ENCODE data around the gene MED12L. TPM values are rescaled to one million over a fixed set of nuclear protein-coding genes. Genes with fewer than 3 reads are reported as not detected.
"Not testable (repeated sequence)": the region's sequence is repeated elsewhere in the genome, so short reads cannot be mapped to it uniquely, and the experiment has no call there.

Gene MED12L
- total RNA-seq, 1 donor from 2014 or later = 5.5 TPM

DNA sequence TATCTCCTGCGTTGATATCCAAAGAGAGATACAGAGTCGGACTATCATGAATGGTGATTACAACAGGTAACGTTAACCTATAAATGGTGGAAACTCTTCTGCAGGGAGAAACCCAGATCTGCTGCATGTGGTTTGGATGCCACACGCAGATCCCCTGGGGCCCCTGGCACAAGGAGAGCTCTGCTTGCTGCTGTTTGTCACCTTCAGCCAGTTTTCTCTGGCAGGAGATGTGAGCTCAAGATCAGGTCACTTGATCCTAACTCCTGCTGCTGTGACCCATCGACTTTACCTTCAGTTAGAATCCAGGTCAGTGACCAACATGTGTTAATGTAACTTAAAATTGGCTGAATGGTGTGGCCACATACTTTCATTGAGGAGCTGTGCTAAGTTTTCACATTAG is 141.4 kb downstream of the MED12L start:
- intact Hi-C loops (cut with DNase I) = loop anchor here (1.0 to 10.0 kb wide), 5 partner anchors 56 to 690 kb away; no protein-coding TSS in a partner anchor
- no peak for DNase-seq (ENCODE audit: low spot score)

DNA sequence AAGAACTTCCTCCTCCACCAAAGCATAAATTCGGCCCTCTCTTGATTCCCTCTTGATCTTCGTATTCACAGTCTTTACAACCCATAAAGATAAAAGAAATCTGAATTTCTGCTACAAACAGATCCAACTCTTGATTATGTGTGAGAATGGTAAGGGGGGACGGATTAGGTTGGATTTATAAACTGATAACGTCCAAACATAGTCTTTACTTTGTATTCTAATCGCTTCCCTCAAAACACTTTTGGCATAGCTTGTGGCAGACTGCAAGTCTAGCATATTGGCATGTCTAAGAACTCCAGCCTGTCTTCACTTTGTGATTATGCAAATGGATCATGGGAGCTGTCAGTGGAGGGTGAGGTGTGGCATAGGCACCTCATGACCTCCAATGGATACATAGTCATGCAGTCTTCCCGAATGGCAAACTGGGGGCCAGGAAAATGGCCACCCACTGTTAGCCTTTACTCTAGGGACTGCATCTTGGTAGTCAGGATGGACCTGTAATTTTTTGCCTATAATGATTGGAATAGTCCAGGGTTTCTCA is 141.9 kb downstream of the MED12L start:
- no peak for DNase-seq (ENCODE audit: low spot score)
- intact Hi-C loops (cut with DNase I) = loop anchor here (1.0 to 10.0 kb wide), 5 partner anchors 56 to 690 kb away; no protein-coding TSS in a partner anchor

DNA sequence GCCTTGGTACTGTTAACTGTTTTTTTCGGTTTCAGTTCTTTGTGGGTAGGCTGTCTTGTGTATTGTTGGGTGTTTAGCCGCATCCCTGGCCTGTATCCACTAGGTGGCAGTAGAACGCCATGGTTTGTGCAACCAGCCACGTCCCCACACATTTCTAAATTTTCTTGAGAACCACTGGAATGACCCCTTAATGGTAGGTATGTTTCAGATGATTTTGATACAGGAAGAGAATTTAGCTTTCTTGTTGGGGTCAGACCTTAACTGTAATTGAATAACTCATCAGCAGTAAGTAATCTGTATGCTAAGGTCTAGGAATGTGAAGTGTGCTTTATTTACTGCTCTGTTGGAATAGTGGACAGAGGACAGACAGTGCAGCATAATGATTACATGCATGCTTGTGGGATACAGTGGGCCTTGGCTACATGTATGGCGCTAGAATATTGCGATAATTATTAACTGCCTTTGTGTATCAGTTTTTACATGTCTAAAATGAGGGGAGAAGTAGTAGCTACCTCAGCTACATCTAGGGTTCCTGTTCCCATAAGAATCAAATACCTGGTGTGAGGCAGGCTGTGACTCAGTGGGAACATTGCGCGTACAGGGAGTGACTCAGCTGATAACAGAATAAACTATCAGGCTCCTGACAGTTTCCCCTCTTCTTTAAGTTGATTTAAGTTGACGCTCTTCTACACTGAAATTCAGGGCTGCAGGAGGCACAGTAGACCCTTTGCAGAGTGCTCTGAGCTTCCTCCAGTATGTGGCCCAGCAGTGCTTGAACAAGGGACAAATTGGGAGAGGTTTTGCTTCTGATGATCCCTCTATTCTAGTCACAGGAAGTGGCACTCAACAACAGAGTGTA is 142.6 kb downstream of the MED12L start:
- intact Hi-C loops (cut with DNase I) = loop anchor here (1.0 to 10.0 kb wide), 5 partner anchors 55 to 689 kb away; no protein-coding TSS in a partner anchor
- peak; percentile 89 for DNase-seq (ENCODE audit: low spot score)

DNA sequence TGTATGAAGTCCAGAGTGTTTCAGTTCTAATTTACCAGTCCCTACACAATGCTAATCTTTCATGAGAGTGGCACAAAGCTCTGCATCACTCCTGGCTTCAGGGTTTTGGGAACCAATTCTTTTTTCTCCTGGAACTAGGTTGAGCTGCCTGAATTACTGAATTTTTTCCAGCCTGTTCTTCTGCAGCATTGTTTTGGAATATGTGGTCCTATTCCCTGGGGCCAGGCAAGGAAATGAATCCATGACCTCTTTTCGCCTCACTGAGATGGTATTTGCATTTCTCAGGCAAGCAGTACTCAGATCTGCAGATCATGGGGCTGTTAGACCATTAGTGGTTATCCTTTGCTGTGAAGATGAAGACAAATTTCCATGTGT is 143.2 kb downstream of the MED12L start:
- intact Hi-C loops (cut with DNase I) = loop anchor here (5.0 to 10.0 kb wide), 4 partner anchors 61 to 689 kb away; no protein-coding TSS in a partner anchor
- no peak for DNase-seq (ENCODE audit: low spot score)

DNA sequence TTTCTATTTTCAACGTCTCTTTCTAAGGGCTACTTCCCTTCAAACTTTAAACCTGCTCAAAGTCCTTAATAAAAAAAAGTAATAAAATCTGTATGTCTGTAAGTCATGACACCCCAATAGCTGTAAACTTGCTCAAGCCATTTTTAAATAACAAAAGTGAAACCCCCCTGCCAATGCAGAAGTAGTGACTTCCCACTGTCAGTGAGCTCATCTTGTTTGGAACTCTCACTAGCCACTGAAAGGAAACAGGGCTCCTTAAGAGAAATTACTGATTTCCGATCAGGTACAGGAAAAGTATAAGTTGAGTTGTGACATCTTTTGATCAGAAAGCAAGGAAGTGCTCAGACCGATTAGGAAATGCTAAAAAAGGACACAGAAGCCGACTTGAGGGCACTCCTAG is 145.2 kb downstream of the MED12L start:
- no peak for DNase-seq (ENCODE audit: low spot score)
- intact Hi-C loops (cut with DNase I) = no loop called here

DNA sequence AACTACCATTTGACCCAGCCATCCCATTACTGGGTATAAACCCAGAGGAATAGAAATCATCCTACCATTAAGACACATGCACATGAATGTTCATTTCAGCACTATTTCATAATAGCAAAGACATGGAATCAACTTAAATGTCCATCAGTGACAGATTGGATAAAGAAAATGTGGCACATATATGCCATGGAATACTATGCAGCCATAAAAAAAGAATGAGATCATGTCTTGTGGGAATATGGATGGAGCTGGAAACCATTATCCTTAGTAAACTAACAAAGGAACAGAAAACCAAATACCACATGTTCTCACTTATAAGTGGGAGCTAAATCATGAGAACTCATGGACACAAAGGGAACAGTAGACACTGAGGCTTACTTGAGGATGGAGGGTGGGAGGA is 146.9 kb downstream of the MED12L start:
- intact Hi-C loops (cut with DNase I); DNase-seq (ENCODE audit: low spot score): not testable (repeated sequence)

DNA sequence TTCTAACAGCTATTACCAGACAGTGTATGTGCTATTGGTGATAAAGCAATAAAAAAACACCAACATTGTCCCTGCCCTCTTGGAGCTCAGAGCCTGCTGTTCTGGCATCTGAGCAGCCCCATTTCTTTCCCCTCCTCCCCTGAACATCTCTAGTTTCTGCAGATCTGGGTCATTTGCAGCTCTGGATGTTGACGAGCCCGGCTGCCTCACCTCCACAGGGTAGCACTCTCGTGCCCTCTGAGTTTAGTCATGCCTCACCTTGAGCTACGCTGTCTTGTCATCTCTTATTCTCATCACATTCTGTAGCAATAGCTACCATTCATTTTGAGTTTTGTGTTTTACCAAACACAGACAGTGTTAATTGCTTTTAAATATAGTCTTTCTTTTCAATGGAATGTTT is 147.5 kb downstream of the MED12L start:
- DNase-seq (ENCODE audit: low spot score) = no peak
- intact Hi-C loops (cut with DNase I) = no loop called here

DNA sequence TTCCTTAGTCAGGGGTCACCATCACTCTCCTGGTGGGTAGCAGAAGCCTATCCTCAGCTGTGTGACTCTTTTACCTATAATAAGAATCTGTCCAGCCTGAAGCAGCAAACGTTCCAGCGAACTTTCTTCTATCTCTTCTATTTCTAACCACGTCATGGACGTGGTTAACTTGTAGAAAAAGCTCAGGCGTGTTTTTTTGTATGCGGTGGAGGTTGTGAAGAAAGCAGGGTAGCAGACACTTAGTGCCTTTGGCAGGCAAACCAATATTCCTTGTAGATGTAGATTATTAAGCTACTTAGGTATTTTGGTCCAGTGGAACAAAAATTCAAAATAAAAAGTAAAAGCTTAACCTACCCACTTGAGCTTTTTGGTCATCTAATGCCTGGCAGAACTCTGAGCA is 149.4 kb downstream of the MED12L start:
- no peak for DNase-seq (ENCODE audit: low spot score)
- intact Hi-C loops (cut with DNase I) = no loop called here

DNA sequence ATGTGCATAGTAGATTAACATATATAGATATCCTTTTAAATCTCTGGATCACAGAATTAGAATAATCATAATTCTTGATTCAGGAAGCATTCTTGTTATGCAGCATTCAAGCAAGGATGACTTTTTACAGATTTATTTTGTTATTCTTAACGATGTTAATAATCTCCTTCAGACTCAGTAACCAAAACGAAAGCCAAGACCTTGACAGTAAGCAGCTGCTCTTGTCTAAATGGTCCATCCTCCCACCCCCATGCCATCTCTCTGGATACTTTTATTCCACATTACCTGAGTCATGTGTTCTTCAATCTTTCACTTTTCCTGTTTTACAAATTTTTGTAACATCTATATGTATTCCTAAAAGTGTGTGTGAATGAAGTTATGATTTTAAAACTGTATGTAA is 150.9 kb downstream of the MED12L start:
- intact Hi-C loops (cut with DNase I) = no loop called here
- DNase-seq (ENCODE audit: low spot score) = no peak

DNA sequence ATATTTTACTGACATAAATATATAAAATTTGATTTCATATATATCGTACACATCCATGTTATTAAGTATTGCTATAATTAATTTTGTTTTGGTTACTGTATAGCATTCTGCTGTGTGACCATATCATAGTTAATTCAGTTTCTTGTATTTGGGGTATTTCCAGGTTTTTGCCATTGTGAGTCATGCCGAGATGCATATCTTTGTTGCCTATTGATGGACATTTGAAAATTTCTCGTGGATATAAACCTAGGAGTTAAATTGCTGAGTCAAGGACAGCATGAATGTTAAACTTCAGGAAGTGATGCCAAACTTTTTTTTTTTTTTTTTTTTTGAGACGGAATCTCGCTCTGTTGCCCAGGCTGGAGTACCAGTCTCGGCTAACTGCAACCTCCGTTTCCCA is 151.3 kb downstream of the MED12L start:
- DNase-seq (ENCODE audit: low spot score) = no peak
- intact Hi-C loops (cut with DNase I) = no loop called here

DNA sequence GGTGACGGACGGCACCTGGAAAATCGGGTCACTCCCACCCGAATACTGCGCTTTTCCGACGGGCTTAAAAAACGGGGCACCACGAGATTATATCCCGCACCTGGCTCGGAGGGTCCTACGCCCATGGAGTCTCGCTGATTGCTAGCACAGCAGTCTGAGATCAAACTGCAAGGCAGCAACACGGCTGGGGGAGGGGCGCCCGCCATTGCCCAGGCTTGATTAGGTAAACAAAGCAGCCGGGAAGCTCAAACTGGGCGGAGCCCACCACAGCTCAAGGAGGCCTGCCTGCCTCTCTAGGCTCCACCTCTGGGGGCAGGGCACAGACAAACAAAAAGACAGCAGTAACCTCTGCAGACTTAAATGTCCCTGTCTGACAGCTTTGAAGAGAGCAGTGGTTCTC is 156.5 kb downstream of the MED12L start:
- intact Hi-C loops (cut with DNase I); DNase-seq (ENCODE audit: low spot score): not testable (repeated sequence)

DNA sequence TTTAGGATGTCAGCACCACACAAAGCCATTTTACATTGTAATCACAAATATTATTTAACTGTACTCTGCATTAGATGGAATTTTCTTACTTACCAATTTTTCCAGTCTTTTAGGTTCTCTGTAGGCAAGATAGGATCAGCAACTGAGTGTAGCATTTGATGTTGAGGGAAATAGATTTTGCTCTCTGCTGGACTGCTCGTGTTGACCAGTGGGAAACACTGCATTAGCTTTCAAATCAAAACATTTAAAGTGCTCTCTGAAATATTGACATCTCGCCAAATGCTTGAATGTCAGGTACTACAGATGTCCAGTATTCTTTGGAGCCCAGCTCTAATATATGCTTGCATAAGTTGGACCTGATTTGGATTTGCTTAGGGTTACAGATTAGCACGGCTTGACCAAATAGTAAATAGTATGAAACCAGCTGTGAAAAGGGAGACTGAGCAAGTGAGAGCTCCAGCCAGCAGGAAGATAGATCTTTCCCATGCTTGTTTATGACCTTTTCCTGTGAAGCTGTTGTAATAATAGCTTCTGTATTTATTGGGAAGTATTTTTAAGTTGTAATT is 163.4 kb downstream of the MED12L start:
- DNase-seq (ENCODE audit: low spot score) = no peak
- intact Hi-C loops (cut with DNase I) = no loop called here

DNA sequence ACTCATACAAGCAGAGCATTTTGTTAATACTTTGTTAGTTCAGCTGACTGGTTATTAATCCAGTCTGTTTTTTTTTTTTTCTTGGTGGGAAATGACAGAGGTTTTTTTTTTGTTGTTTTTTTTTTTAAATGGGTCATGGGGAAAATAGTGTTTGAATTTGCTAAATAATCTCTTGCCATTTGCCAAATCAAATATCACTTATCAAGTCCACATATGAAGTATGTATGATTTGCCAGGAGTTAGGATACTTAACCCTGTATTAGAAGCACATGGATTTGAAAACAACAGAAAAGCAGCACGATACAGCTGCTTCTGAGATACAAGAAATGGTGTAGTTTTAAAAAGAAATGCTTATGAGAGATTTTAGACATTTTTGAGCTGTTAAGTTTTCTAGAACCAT is 171.3 kb downstream of the MED12L start:
- intact Hi-C loops (cut with DNase I) = no loop called here
- DNase-seq (ENCODE audit: low spot score) = no peak

DNA sequence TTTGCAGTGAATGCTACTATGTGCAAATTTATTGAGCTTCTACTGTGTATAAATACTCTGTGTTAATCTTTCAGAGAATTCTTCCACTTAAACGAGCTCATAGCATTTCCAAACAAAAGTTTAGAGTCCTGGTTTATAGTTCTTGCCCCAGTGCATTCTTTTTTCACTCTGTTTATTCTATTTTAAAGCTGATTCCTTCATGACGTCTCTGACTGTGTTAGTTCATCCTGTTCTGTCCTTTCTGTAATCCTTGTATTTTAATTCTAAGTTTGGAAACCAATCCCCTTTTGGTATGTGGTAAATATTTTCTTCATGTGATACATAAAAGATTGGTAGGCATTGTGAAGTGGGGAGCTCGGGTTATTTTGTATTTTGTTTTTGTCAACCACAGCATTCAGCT is 174.2 kb downstream of the MED12L start:
- intact Hi-C loops (cut with DNase I) = no loop called here

DNA sequence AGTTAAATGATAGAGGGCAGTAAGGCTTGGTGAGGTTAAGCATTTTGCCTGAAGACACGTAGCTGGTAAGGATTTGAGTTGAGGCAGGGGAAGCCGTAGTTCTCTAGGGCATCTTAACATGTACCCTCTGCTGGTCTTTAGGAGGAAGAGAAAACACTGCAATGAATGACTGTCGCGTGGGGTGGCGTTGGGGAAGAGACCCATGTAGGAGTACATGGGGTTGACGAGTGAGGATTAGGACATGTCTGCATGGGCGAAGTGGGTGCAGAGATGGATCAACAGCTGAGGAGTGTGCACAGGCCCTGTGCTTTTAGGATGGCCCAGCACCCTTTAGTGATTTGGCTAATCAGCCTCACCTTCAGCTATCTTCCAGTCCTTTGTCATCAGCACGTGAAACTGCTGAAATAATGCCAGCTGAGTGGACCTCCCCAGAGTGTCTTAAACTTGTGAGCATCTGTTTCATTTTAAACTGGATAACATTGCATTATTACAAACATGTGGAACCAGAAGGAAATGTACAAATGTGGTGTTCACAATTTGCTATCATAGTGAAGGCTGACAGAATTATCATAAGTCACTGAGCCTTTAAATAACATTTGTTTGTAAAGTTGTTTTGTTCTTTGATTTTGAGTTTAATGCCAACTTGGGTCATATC is 177.5 kb downstream of the MED12L start:
- intact Hi-C loops (cut with DNase I) = no loop called here
- DNase-seq (ENCODE audit: low spot score) = no peak

More for the DNA sequence above, 174.2 kb downstream of the MED12L start:
- no peak for DNase-seq (ENCODE audit: low spot score)

DNA sequence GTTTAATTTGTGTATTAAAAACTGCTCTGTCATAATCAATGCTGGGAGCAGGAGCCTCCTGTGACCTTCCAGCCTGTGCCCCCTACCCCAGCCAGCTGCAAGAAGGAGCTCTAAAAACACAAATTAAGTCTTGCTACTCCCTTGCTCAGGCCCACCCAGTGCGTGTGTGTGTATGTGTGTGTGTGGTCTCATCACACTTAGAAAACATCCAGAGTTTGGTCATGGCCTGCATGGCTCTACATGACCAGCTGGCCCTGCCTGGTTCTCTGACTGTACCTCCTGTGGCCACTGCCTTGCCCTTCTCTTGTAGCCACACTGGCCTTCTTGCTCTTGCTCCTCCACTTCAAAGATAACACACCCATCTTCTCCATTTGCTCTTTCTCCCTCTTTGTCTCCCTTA is 179.1 kb downstream of the MED12L start:
- intact Hi-C loops (cut with DNase I) = no loop called here

DNA sequence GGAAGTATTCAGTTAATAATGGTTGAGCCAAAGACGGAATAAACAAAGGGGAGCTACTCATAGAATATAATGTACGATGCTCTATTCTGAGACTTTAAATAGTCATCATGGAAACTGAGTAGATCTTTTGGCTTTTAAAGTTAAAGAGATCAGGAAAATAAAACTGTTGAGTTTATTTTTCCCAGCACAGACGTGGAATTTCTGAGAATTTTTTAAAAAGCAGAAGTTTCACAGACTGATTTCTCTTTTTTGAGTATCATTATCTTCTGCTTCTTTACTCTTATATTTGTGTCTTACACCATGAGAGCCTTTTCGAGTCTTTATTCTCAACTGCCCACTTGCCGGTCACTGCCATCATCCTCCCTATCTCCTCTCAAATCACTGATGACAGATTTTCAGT is 179.7 kb downstream of the MED12L start:
- intact Hi-C loops (cut with DNase I) = no loop called here
- no peak for DNase-seq (ENCODE audit: low spot score)

More for the DNA sequence above, 179.1 kb downstream of the MED12L start:
- no peak for DNase-seq (ENCODE audit: low spot score)

DNA sequence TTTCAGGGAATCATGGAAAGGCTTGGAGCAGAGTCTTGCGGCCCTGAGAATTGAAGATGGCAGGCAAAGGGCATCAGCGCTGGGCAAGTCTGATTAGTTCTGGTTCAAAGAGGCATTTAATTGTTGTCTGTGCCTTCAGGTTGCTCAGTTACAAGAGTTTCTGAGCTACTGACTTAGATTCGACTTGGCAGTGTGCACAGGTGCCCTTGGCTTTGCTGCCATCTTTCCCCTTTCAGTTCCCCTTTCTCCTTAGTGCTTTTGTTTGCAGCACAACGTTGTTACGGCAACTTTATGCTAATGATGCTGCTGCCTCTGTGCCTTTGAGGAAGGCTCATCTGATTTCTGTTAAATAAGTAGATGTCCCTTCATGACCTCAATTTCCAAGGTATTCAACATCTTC is 180.4 kb downstream of the MED12L start:
- DNase-seq (ENCODE audit: low spot score) = no peak
- intact Hi-C loops (cut with DNase I) = no loop called here

DNA sequence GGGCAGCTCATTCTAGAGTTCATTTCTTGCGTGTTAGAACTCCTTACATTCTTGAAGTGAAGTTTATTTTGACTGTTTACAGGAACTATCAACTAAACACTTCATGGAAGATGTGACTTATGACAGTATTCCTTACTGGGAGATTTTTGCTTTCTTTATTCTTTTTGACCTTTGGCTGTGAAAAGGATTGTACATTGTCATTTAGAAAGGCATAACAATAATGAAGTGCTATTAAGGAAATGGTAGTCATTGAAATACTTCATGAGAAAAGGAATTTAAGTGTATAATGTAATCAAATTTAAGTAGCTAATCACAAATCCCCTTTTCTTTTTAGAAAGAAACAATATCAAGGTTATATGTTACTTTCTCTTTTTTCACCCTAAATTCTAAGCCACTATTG is 181.6 kb downstream of the MED12L start:
- DNase-seq (ENCODE audit: low spot score) = no peak
- intact Hi-C loops (cut with DNase I) = no loop called here

All from cardiac septum (tissue), 1 donor.